HG02840 (cell line): ENCODE results near the gene HS1BP3.

Source experiments
- ATAC-seq: cut with Tn5 transposase; IDR thresholded peaks from one replicate; pipeline ENCODE4 v1.9.1; 2021; ENCODE audit warnings: mild to moderate bottlenecking, moderate library complexity, moderate number of reproducible peaks; ENCODE audit not compliant: unreplicated experiment, low FRiP score

HS1BP3 gene

GRCh38 chr2:20648206-20648605 lies 2.7 kb downstream of the HS1BP3 start:
- ATAC-seq: no peak

GRCh38 chr2:20647738-20648137 lies 3.2 kb downstream of the HS1BP3 start:
- no peak for ATAC-seq

GRCh38 chr2:20647211-20647610 lies 3.7 kb downstream of the HS1BP3 start:
- no peak for ATAC-seq

- ATAC-seq: no peak
Measured at GRCh38 chr2:20646446-20646845, 4.5 kb downstream of the HS1BP3 start.

- no peak for ATAC-seq
Measured at GRCh38 chr2:20645761-20646160, 5.1 kb downstream of the HS1BP3 start.

- no peak for ATAC-seq
Measured at GRCh38 chr2:20645301-20645701, 5.6 kb downstream of the HS1BP3 start.

- ATAC-seq: no peak
Measured at GRCh38 chr2:20643826-20644225, 7.1 kb downstream of the HS1BP3 start.

GRCh38 chr2:20643060-20643459 lies 7.8 kb downstream of the HS1BP3 start:
- ATAC-seq: no peak

- peak; percentile 83 for ATAC-seq
Measured at GRCh38 chr2:20642055-20642971, 8.6 kb downstream of the HS1BP3 start.

GRCh38 chr2:20641123-20641985 lies 9.5 kb downstream of the HS1BP3 start:
- no peak for ATAC-seq

- no peak for ATAC-seq
Measured at GRCh38 chr2:20640411-20641122, 10.3 kb downstream of the HS1BP3 start.

- ATAC-seq: no peak
Measured at GRCh38 chr2:20638646-20639430, 12.1 kb downstream of the HS1BP3 start.

GRCh38 chr2:20638014-20638413 lies 12.9 kb downstream of the HS1BP3 start:
- ATAC-seq: no peak

GRCh38 chr2:20637147-20637546 lies 13.8 kb downstream of the HS1BP3 start:
- no peak for ATAC-seq

- ATAC-seq: peak; percentile 53
Measured at GRCh38 chr2:20635675-20636584, 15.0 kb downstream of the HS1BP3 start.

- no peak for ATAC-seq
Measured at GRCh38 chr2:20635113-20635510, 15.8 kb downstream of the HS1BP3 start.

- no peak for ATAC-seq
Measured at GRCh38 chr2:20634507-20635112, 16.3 kb downstream of the HS1BP3 start.

GRCh38 chr2:20633794-20634506 lies 16.9 kb downstream of the HS1BP3 start:
- ATAC-seq: peak; percentile 50
